ENCODE data around the gene ISM1. TPM values are rescaled to one million over a fixed set of nuclear protein-coding genes. Genes with fewer than 3 reads are reported as not detected.

The ISM1 gene
- total and polyA plus RNA-seq, 2 of the 13 experiments (the other 11 are each of a cell fraction or from before 2014, with no cell fraction given) = 0.40 to 1.4 TPM

GRCh38 chr20:13336308-13337089 lies 115.4 kb downstream of the ISM1 start (continued):
- TF ChIP-seq SKI (IDR thresholded peaks at IDR 0.05; ENCODE audit: partially characterized antibody) = no peak
- TF ChIP-seq, protein P1, sequence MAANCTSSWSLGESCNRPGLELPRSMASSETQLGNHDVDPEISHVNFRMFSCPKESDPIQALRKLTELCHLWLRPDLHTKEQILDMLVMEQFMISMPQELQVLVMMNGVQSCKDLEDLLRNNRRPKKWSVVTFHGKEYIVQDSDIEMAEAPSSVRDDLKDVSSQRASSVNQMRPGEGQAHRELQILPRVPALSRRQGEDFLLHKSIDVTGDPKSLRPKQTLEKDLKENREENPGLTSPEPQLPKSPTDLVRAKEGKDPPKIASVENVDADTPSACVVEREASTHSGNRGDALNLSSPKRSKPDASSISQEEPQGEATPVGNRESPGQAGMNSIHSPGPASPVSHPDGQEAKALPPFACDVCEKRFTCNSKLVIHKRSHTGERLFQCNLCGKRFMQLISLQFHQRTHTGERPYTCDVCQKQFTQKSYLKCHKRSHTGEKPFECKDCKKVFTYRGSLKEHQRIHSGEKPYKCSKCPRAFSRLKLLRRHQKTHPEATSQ (CRISPR knock-in tag; IDR thresholded peaks at IDR 0.05; ENCODE audit: borderline replicate concordance) = peak; percentile 74; the same call in 1 of the 2 replicates
- TF ChIP-seq MED8 (CRISPR knock-in tag; IDR thresholded peaks at IDR 0.05; ENCODE audit: insufficient replicate concordance) = no peak
- no peak for TF ChIP-seq ZNF550 (CRISPR knock-in tag; IDR thresholded peaks at IDR 0.05; ENCODE audit: borderline replicate concordance)
- TF ChIP-seq KDM5A (IDR thresholded peaks at IDR 0.05; ENCODE audit: borderline replicate concordance, low read length) = no peak
- TF ChIP-seq RXRB (CRISPR knock-in tag; IDR thresholded peaks at IDR 0.05; ENCODE audit: borderline replicate concordance) = peak; percentile 21; the same call in 1 of the 2 replicates
- TF ChIP-seq SAP130 (CRISPR knock-in tag; IDR thresholded peaks at IDR 0.05; ENCODE audit: low read depth) = peak; percentile 58
- TF ChIP-seq ZNF678 (CRISPR knock-in tag; IDR thresholded peaks at IDR 0.05) = no peak
- 0 out of 2 replicates have a peak, but pooled peaks have one; percentile 55 for TF ChIP-seq CC2D1A (CRISPR knock-in tag; IDR thresholded peaks at IDR 0.05)
- peak; percentile 66 for TF ChIP-seq RARA (CRISPR knock-in tag; IDR thresholded peaks at IDR 0.05)
- TF ChIP-seq ZNF367 (CRISPR knock-in tag; IDR thresholded peaks at IDR 0.05; ENCODE audit: borderline replicate concordance) = no peak
- no peak for TF ChIP-seq ZNF414 (CRISPR knock-in tag; IDR thresholded peaks at IDR 0.05)
- peak; percentile 85 for TF ChIP-seq HOMEZ (CRISPR knock-in tag; IDR thresholded peaks at IDR 0.05; ENCODE audit: low read depth)
- TF ChIP-seq ZBTB7A (CRISPR knock-in tag; IDR thresholded peaks at IDR 0.05) = no peak
- TF ChIP-seq PHF8 (CRISPR knock-in tag; IDR thresholded peaks at IDR 0.05) = peak; percentile 31; the same call in 1 of the 2 replicates
- TF ChIP-seq KIAA2018 (CRISPR knock-in tag; IDR thresholded peaks at IDR 0.05; ENCODE audit: borderline replicate concordance) = no peak

All from HepG2 (cell line).